Prostate gland (tissue), 2 donors: ENCODE data around the gene RGS3.

ENCODE experiments used
- POLR2A ChIP-seq: fragments of 450-650 bp; IDR thresholded peaks from one replicate; pipeline ENCODE4 v1.6.1; 2016; ENCODE audit warnings: antibody characterized with exemption, mild to moderate bottlenecking
- POLR2AphosphoS5 ChIP-seq: sonication (generic); formaldehyde crosslinking; IDR thresholded peaks from one replicate; pipeline ENCODE4 v1.6.1; 2017; ENCODE audit warnings: antibody characterized with exemption
- TF ChIP-seq, protein P1 (sequence below), 4 experiments: fragments of 200-600 bp in 2 of 4; fragments of 450-650 bp in 2 of 4; sonication (generic) in 2 of 4; IDR thresholded peaks; 1 replicate in 3 of 4; 2 replicates in 1 of 4; pipeline ENCODE4 v1.5.1; 2016 to 2019; ENCODE audit warnings: antibody characterized with exemption in 4 of 4, mild to moderate bottlenecking in 2 of 4, moderate library complexity in 2 of 4

- TF ChIP-seq, protein P1, sequence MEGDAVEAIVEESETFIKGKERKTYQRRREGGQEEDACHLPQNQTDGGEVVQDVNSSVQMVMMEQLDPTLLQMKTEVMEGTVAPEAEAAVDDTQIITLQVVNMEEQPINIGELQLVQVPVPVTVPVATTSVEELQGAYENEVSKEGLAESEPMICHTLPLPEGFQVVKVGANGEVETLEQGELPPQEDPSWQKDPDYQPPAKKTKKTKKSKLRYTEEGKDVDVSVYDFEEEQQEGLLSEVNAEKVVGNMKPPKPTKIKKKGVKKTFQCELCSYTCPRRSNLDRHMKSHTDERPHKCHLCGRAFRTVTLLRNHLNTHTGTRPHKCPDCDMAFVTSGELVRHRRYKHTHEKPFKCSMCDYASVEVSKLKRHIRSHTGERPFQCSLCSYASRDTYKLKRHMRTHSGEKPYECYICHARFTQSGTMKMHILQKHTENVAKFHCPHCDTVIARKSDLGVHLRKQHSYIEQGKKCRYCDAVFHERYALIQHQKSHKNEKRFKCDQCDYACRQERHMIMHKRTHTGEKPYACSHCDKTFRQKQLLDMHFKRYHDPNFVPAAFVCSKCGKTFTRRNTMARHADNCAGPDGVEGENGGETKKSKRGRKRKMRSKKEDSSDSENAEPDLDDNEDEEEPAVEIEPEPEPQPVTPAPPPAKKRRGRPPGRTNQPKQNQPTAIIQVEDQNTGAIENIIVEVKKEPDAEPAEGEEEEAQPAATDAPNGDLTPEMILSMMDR (IDR thresholded peaks at IDR 0.05): no peak
- TF ChIP-seq POLR2A (no peak), POLR2AphosphoS5 (no peak)
These were observed 183.0 kb downstream of the RGS3 start for GRCh38 chr9:113646491-113646890.
